Neural crest cell (in vitro differentiated cells): ENCODE data around the gene PTGES3L. TPM values are rescaled to one million over a fixed set of nuclear protein-coding genes. Genes with fewer than 3 reads are reported as not detected.

ENCODE experiments used
- DNase-seq: peaks from one replicate; pipeline ENCODE4 v3.0.0; 2021; ENCODE audit warnings: low read depth, mixed read lengths, low spot score
- H3K27ac Mint-ChIP-seq: one replicate; pipeline ENCODE4 v1.8.0; 2021; ENCODE audit warnings: mild to moderate bottlenecking, mixed read lengths; ENCODE audit not compliant: unreplicated experiment
- H3K27me3 Mint-ChIP-seq: 2 replicates; pipeline ENCODE4 v1.8.0; 2021; ENCODE audit warnings: low read depth, mild to moderate bottlenecking, mixed read lengths
- H3K36me3 Mint-ChIP-seq: 2 replicates; pipeline ENCODE4 v1.8.0; 2021; ENCODE audit warnings: low read depth, mild to moderate bottlenecking, mixed read lengths
- H3K4me1 Mint-ChIP-seq: 2 replicates; pipeline ENCODE4 v1.8.0; 2021; ENCODE audit warnings: mixed read lengths
- H3K4me3 Mint-ChIP-seq: one replicate; pipeline ENCODE4 v1.8.0; 2021; ENCODE audit warnings: mild to moderate bottlenecking, mixed read lengths
- H3K9me3 Mint-ChIP-seq: 2 replicates; pipeline ENCODE4 v1.8.0; 2021; ENCODE audit warnings: mixed read lengths
- long read RNA-seq: library from polyadenylated mRNA; unstranded; transcript quantifications from one replicate; pipeline ENCODE4 v2.0.0, GENCODE V29; 2020
- total RNA-seq: library from RNA; stranded (reverse); gene quantifications from 2 replicates; pipeline ENCODE4 v1.2.1, GENCODE V29; 2021
- TF ChIP-seq, protein P1 (sequence below): fragments of 200-600 bp; sonication (generic); conservative IDR thresholded peaks from 2 replicates; pipeline ENCODE4 v1.5.0; 2021; ENCODE audit warnings: antibody characterized with exemption, mild to moderate bottlenecking

Gene PTGES3L
- 3.4 and 3.5 TPM in 2 replicates for total RNA-seq
- long read RNA-seq, partial matches to known transcripts: 0 of 6 reads
- long read RNA-seq, other reads (novel, unspliced or antisense): 1 of 6 reads

DNA sequence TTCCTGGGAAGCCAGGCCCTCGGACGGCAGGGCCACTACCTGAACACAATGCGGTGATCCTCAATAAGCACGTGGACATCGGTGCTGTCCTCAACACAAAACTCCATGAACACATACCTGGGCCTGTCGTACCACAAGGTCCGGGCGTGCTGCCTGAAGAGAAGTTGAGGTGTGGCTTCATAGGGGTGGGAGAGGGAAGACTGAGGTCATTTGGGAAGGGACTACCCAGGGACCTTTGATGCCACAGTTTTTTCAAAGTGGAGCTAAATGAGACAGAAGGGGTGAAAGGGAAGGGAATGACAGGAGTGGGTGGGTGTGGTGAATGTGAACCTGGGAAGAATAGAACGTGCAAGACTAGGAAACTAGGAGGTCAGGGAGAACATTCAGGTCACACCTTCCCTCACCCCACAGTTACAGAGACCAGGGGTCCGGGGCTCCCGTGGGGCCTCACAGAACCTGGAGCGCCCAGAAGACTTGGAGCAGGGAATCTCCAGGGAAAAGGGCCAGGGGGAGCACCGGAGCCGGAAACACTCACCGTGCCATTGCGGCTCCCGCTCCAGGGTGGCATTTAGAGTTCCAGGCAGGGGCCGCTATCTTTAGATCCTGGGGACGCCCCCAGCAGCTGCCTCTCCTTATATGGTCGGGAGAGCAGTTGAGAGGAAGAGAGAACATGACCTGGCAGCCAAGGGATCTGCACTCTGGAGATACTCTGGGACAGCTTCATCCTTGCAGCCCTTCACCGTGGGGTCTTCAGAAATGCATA is at the start of gene PTGES3L:
TSS of gene PTGES3L (minus strand) at position 570 of the 763 bp plus-strand sequence. CDS start at position 543, 27 bp downstream.
- Mint-ChIP-seq H3K27me3 (no peaks in the 10 kb centered on the region), H3K27ac (peak within 1 kb of the TSS; percentile 97), H3K9me3 (no peaks in the 10 kb centered on the region), H3K36me3 (no peaks in the 10 kb centered on the region), H3K4me3 (peak within 1 kb of the TSS; percentile 96), H3K4me1 (peaks cover 33% of the 10 kb centered on the region)
- TF ChIP-seq, protein P1, sequence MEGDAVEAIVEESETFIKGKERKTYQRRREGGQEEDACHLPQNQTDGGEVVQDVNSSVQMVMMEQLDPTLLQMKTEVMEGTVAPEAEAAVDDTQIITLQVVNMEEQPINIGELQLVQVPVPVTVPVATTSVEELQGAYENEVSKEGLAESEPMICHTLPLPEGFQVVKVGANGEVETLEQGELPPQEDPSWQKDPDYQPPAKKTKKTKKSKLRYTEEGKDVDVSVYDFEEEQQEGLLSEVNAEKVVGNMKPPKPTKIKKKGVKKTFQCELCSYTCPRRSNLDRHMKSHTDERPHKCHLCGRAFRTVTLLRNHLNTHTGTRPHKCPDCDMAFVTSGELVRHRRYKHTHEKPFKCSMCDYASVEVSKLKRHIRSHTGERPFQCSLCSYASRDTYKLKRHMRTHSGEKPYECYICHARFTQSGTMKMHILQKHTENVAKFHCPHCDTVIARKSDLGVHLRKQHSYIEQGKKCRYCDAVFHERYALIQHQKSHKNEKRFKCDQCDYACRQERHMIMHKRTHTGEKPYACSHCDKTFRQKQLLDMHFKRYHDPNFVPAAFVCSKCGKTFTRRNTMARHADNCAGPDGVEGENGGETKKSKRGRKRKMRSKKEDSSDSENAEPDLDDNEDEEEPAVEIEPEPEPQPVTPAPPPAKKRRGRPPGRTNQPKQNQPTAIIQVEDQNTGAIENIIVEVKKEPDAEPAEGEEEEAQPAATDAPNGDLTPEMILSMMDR: no peak
- no peak for DNase-seq

DNA sequence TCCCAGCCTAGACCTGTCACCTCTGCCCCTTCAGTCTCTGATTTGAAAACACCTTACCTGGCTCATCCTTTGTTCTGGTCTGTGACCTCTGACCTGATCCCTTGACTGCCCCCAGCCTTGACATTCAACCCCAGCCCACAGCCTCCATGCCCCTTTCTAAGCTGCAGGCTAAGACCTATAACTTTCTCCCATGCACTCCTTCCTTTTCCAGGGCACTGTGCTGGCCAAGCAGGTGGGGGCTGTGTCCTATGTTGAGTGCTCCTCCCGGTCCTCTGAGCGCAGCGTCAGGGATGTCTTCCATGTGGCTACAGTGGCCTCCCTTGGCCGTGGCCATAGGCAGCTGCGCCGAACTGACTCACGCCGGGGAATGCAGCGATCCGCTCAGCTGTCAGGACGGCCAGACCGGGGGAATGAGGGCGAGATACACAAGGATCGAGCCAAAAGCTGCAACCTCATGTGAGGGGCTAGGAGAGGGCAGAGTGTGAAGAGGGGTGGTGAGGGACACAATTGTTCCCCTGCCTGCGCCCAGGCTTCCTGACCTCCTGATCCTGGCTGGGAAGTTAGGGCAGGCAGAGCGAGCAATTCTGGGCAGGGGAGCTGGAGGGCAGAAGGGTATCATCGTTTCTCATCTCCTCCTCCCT is 48.5 kb upstream of the PTGES3L start:
- Mint-ChIP-seq H3K4me1 (peaks cover 44% of the 10 kb centered on the region), H3K36me3 (no peaks in the 10 kb centered on the region), H3K9me3 (no peaks in the 10 kb centered on the region), H3K4me3 (peak overlapping the region; percentile 47), H3K27me3 (peaks cover 3% of the 10 kb centered on the region), H3K27ac (peak overlapping the region; percentile 83)
- no peak for DNase-seq
- TF ChIP-seq, protein P1: no peak

DNA sequence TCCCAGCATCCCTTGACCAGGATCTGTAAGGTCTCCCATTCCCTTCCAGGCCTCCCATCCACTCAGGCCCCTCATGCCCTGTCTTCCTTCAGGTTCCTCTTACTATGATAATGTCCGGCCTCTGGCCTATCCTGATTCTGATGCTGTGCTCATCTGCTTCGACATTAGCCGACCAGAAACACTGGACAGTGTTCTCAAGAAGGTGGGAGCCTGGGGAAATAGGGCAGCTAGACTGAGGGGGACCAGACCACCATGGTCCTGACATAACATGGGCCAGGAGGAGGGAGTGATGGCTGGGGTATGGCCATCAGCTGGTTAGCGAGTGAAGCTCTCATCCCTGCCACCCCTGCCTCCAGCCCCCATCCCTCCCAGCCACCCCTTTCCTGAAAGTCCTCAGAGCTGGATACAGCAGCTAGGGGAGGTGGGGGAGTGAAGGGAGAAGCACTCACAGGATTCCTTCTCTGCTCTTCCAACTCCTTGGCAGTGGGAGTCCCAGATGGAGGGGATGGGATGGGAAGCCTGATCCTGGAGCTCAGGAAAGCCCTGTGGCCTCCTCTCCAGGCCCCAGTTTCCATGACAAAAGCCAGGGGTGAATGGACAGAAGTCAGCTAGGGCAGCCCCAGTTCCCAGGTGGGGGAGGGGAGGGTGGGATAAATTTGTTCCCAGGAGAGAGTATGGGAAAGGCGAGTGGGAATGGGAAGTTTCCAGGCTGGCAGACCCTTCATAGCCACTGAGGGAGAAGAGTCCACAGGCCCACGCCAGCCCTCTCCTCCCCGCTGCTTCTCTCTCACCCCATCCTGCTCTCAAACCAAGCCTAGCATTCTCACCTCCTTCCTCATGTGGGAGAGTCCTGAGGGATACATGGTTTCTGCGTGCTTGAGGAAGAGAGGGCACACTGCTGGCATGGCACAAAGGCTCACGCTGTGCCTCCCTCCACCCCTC is 47.5 kb upstream of the PTGES3L start:
- Mint-ChIP-seq H3K27ac (no peak overlapping the region), H3K36me3 (no peaks in the 10 kb centered on the region), H3K4me1 (peaks cover 42% of the 10 kb centered on the region), H3K27me3 (peaks cover 3% of the 10 kb centered on the region), H3K4me3 (peak overlapping the region; percentile 74), H3K9me3 (no peaks in the 10 kb centered on the region)
- no peak for DNase-seq
- TF ChIP-seq, protein P1: no peak

DNA sequence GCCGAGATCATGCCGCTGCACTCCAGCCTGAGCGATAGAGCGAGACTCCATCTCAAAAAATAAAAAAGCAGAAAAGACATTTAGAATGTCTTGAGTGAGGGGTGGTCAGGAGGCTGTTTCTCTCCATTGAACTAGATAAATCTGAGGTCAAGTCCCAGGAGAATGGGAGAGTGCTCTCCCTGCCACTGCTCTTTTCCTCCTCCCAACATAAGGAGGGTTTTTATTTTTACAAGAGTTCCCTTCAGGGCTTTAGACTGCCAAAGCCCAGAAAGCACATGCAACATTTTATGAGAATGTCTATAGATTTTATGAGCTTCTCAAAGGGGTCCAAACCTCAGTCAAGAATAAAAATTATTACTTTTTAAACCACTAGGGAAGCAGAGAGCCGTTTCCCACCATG is 46.7 kb upstream of the PTGES3L start:
- TF ChIP-seq, protein P1: no peak
- H3K27ac Mint-ChIP-seq: no peak overlapping the region

More for the DNA sequence above, 46.7 kb upstream of the PTGES3L start:
- Mint-ChIP-seq H3K4me3 (peak overlapping the region; percentile 74), H3K36me3 (no peaks in the 10 kb centered on the region), H3K27me3 (peaks cover 3% of the 10 kb centered on the region), H3K9me3 (no peaks in the 10 kb centered on the region), H3K4me1 (peaks cover 42% of the 10 kb centered on the region)
- DNase-seq: no peak
